Heart right ventricle (tissue), 16 donors: ENCODE measurements around the gene AP2B1. TPM values are rescaled to one million over a fixed set of nuclear protein-coding genes. Genes with fewer than 3 reads are reported as not detected.

ENCODE experiments used
- ATAC-seq, 8 donors: fragments of 200-7000 bp; cut with Tn5 transposase; one replicate each; pipeline ENCODE4 v1.9.1; 2020; ENCODE audit warnings: mild to moderate bottlenecking in 8 of 8, moderate library complexity in 8 of 8, moderate number of reproducible peaks in 1 of 8
- DNase-seq, 2 donors: peaks; one replicate each; pipeline ENCODE4 v3.0.0-alpha.2; 2020
- H3K27ac ChIP-seq, 10 donors: fragments of 200-600 bp; sonication (generic) in 2 of 10; one replicate each; pipeline versions ENCODE4 v1.5.0 to v1.8.0; 2020 to 2022; ENCODE audit warnings: mild to moderate bottlenecking in 3 of 10
- H3K27me3 ChIP-seq, 7 donors: fragments of 200-600 bp; one replicate each; pipeline ENCODE4 v1.8.0; 2021 to 2022; ENCODE audit warnings: mild to moderate bottlenecking in 2 of 7
- H3K36me3 ChIP-seq, 9 donors: fragments of 200-600 bp; sonication (generic) in 1 of 9; one replicate each; pipeline versions ENCODE4 v1.5.0 to v1.8.0; 2020 to 2022; ENCODE audit warnings: mild to moderate bottlenecking in 2 of 9
- H3K4me1 ChIP-seq, 9 donors: fragments of 200-600 bp; sonication (generic) in 1 of 9; one replicate each; pipeline versions ENCODE4 v1.5.0 to v1.8.0; 2020 to 2022; ENCODE audit warnings: mild to moderate bottlenecking in 4 of 9
- H3K4me3 ChIP-seq, 10 donors: fragments of 200-600 bp; sonication (generic) in 2 of 10; one replicate each; pipeline versions ENCODE4 v1.5.0 to v1.8.0; 2020 to 2022; ENCODE audit warnings: mild to moderate bottlenecking in 7 of 10, moderate library complexity in 2 of 10
- H3K9me3 ChIP-seq, 11 donors: fragments of 200-600 bp in 10 of 11; sonication (generic) in 2 of 11; one replicate each; pipeline versions ENCODE4 v1.5.0 to v1.8.0; 2013 to 2022; ENCODE audit warnings: mild to moderate bottlenecking in 2 of 11, control low read depth in 1 of 11, moderate library complexity in 1 of 11
- CTCF ChIP-seq, 9 donors: fragments of 200-600 bp; sonication (generic) in 2 of 9; IDR thresholded peaks; one replicate each; pipeline versions ENCODE4 v1.5.0 to v1.8.0; 2021 to 2022; ENCODE audit warnings: antibody characterized with exemption in 9 of 9, mild to moderate bottlenecking in 5 of 9, moderate library complexity in 1 of 9
- WGBS, 2 donors: extraction: QIAGEN DNeasy Blood & Tissue Kit; methylation state at CpG; one replicate each; pipeline ENCODE4 v1.1.7; 2013; ENCODE audit warnings: inconsistent platforms in 1 of 2; 5-methylcytosine and 5-hydroxymethylcytosine counted together
- intact Hi-C, 10 donors: fragments of 100-400 bp; cut with DNase I; formaldehyde crosslinking; loops; one replicate each; pipeline versions ENCODE4 v1.11.1 to v1.14.2; 2022
- polyA plus RNA-seq, 2 donors: library from polyadenylated mRNA; stranded (reverse); fragments of 200-250 nt; gene quantifications; one replicate each; pipeline ENCODE4 v1.2.3, GENCODE V29; 2013
- total RNA-seq, 10 donors: library from RNA; stranded (reverse); fragmentation: NEBNext Ultra II Directional in 3 of 10; extraction: Animal tissue kit (Norgen Biotek cat#: 25700) in 3 of 10; gene quantifications; one replicate each; pipeline versions ENCODE4 v1.2.1 to v1.2.4, GENCODE V29; 2021 to 2023
- donor health status: Arrhythmogenic right ventricular cardiomyopathy.
- donor health status: ischemic (EF 13 %, LVEDD 7.1; RV severe dilation, severe dysfunction).
- donor health status: healthy with polysubstance abuse.
- donor health status: DM: no; HTN: yes; CAD: no.
- donor health status: DM: no; HTN: no; CAD: no.
- donor health status: ischemic (EF 25% LVEDD 6.9; RV normal size, moderate dysfunction).
- donor health status: ischemic (EF 25% LVEDD 5.7; RV mildly dilated, moderate dysfunction).
- donor health status: healthy.
- donor health status: DM: yes; HTN: yes; CAD: no.
- donor health status: Ischemic cardiomyopathy.
- donor health status: ischemic (EF 35%, LVEDD 5.7; RV mildly dilated, moderate dysfunction).
- donor health status: nonischemic (EF 11% LVEDD 7.7; RV severe dilation, severe dysfunction).
- donor health status: DM: yes; HTN: yes; CAD: no.
- donor health status: PGD.
- donor health status: ischemic (EF 29% LVEDD 5.4; RV normal size, mild dysfunction).
- donor health status: nonischemic (EF 23%, LVEDD 6.1; RV moderate dilation, normal function).

AP2B1 gene
- total and polyA plus RNA-seq, 12 donors, result 20.0 to 173 (median 129) TPM

DNA sequence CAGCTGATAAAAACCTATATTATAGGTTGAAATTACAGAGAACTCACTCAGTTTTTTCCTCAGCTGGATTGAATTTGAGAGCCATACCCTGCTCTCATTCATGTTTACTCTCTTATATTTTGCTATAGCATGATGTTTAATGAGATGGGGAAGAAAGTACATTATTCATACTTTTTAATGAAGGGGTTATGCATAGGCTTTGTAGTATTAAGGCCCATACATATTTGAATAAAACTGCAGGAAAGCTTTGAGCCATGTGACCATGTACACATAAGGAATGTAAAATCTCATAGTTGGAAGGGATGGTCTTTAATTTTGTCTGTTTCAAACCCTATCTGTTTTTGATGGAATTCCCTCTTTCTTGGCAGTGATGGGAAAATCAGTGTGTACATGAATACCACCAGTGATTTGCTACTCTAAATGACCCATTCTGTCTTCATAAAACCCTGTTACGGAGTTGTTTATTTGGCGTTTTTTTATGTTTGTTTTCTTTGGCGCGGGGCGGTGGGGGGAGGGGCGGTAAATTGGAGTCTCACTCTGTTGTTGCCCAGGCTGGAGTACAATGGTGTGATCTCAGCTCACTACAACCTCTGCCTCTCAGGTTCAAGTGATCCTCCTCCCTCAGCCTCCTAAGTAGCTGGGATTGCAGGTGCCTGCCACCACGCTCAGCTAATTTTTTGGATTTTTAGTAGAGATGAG, 105.5 kb downstream of the AP2B1 start:
- intact Hi-C loops, result no loop called here
- Histone ChIP-seq H3K4me3 (no peak overlapping the region), H3K4me1 (peaks cover 0 to 22% (median 4%) of the 10 kb centered on the region in 9 donors), H3K27me3 (no peaks in the 10 kb centered on the region), H3K9me3 (peaks cover 0 to 6% (median 0%) of the 10 kb centered on the region in 11 donors), H3K27ac (no peak overlapping the region), H3K36me3 (peaks cover 0 to 95% (median 15%) of the 10 kb centered on the region in 9 donors)
- ATAC-seq, result no peak
- DNase-seq, result no peak
- TF ChIP-seq CTCF (IDR thresholded peaks at IDR 0.05), result no peak
- 84 to 90% methylated on average over 7 of the region's 7 CpGs for WGBS, 2 donors

DNA sequence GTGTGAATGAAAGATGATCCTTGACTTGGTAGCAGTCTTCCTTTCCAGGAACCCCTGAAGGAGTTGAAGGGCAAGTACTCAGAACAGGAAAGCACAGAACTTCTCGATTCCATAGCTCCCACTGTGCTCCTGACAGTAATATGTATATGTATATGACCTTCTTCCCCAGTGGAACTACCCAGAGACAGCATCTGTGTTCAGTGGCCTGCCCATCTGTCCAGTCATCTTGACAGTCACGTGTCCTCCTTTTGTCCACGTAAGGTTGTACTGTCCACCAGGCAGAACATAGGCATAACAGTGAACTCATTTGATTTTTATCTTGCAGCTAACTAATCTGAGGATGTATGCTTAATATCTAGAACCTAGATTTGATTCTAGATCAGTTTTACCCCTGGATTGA, 106.5 kb downstream of the AP2B1 start:
- peaks cover 0 to 89% (median 11%) of the 10 kb centered on the region in 9 donors for H3K36me3 ChIP-seq
- no peak for TF ChIP-seq CTCF (IDR thresholded peaks at IDR 0.05)

DNA sequence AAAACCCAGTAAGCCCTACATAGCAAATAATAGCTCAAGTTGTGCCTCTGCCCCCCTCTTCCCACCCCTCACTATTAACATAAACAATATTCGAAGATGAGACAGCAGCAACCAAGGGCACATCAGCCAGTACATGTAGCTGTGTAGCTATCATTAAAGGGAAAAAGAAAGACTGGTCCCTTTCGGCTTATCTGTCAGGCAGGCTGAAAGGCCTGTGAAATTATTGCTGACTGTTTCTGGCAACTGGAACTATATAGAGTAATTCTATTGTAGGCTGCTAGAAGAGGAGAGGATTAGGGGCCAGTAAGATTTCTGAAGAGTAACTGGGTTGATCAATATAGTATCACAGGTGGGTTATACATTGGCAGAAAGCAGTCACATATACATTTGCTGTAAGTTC, 107.8 kb downstream of the AP2B1 start:
- Histone ChIP-seq H3K27ac (peak overlapping the region in 7 of 10 donors; percentile 8 to 72 (median 53)), H3K36me3 (peaks cover 0 to 87% (median 10%) of the 10 kb centered on the region in 9 donors), H3K9me3 (peaks cover 0 to 3% (median 0%) of the 10 kb centered on the region in 11 donors), H3K4me1 (peaks cover 0 to 22% (median 4%) of the 10 kb centered on the region in 9 donors), H3K4me3 (no peak overlapping the region), H3K27me3 (no peaks in the 10 kb centered on the region)
- ATAC-seq (peak in 4 of 8 donors; percentile 17 to 55 (median 38)), DNase-seq (no peak)
- no peak for TF ChIP-seq CTCF (IDR thresholded peaks at IDR 0.05)
- 39 to 54% methylated on average over 2 of the region's 2 CpGs for WGBS, 2 donors
- intact Hi-C loops, result no loop called here

More for the DNA sequence above, 106.5 kb downstream of the AP2B1 start:
- H3K9me3 ChIP-seq, result peaks cover 0 to 6% (median 0%) of the 10 kb centered on the region in 11 donors
- no peaks in the 10 kb centered on the region for H3K27me3 ChIP-seq
- H3K4me1 ChIP-seq, result peaks cover 0 to 22% (median 4%) of the 10 kb centered on the region in 9 donors
- 92 to 96% methylated on average over 3 of the region's 3 CpGs for WGBS, 2 donors
- no peak overlapping the region for H3K27ac ChIP-seq
- DNase-seq (no peak), ATAC-seq (no peak)
- intact Hi-C loops, result no loop called here
- H3K4me3 ChIP-seq, result no peak overlapping the region

DNA sequence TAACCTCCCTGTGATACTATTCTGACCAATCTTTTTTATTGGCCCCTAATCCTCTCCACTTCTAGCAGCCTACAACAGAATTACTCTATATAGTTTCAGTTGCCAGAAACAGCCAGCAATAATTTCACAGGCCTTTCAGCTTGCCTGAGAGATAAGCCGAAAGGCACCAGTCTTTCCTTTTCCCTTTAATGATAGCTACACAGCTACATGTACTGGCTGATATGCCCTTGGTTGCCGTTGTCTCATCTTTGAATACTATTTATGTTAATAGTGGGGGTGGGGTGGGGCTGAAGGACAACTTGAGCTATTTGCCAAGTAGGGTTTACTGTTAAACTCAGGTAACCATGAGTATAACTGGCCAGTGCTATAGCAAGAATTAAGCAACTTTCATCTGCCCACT, 108.5 kb downstream of the AP2B1 start:
- peaks cover 0 to 22% (median 4%) of the 10 kb centered on the region in 9 donors for H3K4me1 ChIP-seq
- no peaks in the 10 kb centered on the region for H3K27me3 ChIP-seq
- 23 to 43% methylated on average over 2 of the region's 2 CpGs for WGBS, 2 donors
- H3K27ac ChIP-seq, result peak overlapping the region in 7 of 10 donors; percentile 3 to 72 (median 53)
- TF ChIP-seq CTCF (IDR thresholded peaks at IDR 0.05), result no peak
- peak; percentile 17 to 85 (median 67) for ATAC-seq
- intact Hi-C loops, result no loop called here
- no peaks in the 10 kb centered on the region for H3K9me3 ChIP-seq
- no peak for DNase-seq
- peaks cover 0 to 87% (median 6%) of the 10 kb centered on the region in 9 donors for H3K36me3 ChIP-seq
- H3K4me3 ChIP-seq, result no peak overlapping the region
